ENCODE results near the gene VWC2.

- no peak for TF ChIP-seq CTCF (IDR thresholded peaks at IDR 0.05)
- TF ChIP-seq POLR2A (IDR thresholded peaks at IDR 0.05) = no peak
Measured at GRCh38 chr7:49878627-49879026, 105.2 kb downstream of the VWC2 start.

All from lower leg skin (tissue), 3 donors.